Measurements from ENCODE around the gene FUNDC2.

FUNDC2 gene

DNA sequence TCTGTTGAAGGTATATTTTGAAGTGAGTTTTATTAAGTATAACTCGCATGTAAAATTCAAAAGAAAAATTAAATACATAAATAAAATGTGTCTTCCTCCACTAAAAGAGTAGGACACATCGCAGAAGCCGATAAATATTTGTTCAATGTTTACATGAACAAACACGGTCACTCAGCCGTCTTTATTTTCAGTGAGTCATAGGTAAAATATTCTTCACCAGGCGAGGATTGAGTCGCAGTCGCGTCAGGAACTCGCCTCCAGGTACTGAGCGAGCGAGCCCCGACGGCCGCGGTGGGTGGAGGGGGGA lies 271 bp upstream of the FUNDC2 start:
- no peak for DNase-seq

DNA sequence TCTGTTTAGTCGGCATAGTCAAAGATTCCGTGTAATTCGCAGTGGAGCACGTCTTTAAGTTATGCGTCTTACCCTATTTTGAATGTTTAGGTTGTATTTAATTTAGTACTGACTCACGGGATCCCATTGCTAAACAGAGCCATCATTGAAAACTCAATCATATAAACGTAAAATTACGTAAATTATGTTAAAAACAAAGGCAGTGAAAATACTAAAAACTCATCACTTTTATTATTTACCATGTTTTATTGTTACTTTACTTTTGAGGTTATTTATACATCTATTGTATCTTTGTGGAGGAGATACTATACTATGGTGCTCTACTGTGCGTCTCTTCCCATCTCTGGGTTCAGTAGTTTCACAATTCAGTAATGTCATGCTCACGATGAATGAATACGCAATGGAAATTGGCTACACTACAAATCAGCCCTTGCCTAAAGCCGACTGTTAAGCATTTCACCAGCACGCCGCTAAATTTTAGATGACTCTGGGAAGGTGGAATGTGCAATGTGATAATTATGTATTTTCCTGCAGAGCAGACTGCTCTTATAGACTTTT lies 944 bp downstream of the FUNDC2 start:
- peak; percentile 67 for DNase-seq

DNA sequence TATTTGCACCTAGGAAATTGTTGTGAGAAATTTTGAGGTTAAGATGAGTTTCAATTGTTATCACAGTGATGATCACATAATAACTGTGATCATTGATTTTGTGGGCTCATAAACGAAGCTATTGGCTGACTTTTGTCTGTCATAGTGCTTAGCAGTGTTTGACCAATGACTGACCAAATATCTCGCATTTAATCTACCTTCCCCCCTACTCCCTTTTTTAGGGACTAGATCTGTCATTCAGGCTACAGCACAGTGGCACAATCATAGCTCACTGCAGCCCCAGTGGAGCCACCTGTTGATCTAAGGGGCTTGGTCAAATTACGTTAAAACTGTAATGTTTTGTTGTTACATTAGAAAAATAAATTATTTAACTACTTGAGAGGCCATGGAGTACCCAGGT lies 1.5 kb downstream of the FUNDC2 start:
- no peak for DNase-seq

DNA sequence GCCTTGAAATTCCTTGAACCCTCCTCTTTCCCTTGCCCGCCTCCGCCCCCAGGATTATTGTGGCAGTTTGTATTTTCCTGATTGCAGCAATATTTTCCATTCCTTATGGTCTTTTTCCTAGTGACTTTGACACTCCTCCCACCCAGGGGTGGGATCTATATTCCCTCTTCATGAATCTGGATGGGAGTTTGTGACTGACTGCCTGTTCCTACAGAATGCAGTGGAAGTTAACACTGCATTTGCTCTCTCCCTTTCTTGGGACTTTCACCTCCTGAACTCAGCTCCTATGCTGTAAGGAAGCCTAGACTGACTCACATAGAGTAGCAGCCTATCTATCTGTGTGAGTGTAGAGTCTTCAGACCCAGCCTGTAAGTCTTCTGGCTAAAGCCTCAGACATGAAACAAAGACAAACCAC lies 2.2 kb downstream of the FUNDC2 start:
- DNase-seq, result peak; percentile 18

DNA sequence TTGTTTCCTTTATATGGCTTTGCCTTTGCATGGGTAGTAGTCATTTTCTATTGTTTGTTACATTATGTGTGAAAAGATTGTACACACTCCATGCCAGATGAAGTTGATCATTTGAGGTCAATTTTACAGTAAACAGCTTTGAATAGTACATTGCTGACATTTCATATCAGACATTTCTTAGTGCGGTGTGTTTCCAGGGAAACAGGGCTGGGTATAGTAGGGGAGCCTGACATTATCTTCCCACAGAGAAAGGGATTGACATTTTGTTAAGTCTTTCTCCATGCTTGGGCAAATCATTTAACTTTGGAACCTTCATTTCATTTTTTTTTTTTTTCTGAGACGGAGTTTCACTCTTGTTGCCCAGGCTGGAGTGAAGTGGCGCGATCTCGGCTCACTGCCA lies 5.0 kb downstream of the FUNDC2 start:
- DNase-seq, result no peak

DNA sequence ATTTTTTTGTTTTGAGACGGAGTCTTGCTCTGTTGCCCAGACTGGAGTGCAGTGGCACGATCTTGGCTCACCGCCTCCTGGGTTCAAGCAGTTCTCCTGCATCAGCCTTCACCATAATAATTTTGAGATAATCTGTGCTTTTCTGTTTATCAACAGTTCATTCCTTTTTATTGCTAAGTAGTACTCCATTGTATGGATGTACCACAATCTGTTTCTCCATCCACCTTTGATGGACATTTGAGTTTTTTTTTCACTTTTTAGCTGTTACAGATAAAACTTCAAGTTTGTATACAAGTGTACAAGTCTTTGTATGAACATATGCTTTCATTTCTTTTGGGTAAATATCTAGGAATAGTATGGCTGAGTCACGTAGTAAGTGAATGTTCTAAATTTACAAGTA lies 9.0 kb downstream of the FUNDC2 start:
- no peak for DNase-seq

DNA sequence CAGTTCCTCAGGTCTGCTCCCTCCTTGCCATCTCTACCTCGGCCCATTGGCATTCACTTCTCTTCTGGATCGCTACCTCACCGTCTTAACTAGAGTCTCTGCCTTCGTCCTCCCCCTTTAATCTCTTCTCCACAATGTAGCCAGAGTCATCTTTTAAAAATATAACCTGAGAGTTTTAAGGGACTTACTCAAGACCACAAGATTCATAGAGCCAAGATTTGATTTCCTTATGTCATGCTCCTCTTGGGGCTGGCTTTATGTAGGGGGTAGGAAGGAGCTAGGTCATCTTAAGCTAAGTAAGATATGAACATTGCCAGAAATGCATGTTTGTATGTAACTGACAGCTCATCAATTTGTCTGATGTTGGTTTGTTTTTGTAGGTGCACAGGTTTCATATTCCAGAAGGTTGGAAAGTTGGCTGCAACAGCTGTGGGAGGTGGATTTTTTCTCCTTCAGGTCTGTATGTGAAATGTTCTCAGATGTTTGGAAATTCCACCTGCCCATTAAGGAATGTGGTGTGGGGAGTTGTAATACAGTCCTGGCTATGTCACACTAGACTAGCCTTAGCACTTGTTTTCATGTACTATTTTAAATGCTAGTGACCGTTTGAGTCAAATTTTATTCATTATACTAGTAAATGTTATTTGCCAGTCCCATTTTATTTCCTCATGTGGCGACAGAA lies 19.6 kb downstream of the FUNDC2 start:
- DNase-seq, result no peak

DNA sequence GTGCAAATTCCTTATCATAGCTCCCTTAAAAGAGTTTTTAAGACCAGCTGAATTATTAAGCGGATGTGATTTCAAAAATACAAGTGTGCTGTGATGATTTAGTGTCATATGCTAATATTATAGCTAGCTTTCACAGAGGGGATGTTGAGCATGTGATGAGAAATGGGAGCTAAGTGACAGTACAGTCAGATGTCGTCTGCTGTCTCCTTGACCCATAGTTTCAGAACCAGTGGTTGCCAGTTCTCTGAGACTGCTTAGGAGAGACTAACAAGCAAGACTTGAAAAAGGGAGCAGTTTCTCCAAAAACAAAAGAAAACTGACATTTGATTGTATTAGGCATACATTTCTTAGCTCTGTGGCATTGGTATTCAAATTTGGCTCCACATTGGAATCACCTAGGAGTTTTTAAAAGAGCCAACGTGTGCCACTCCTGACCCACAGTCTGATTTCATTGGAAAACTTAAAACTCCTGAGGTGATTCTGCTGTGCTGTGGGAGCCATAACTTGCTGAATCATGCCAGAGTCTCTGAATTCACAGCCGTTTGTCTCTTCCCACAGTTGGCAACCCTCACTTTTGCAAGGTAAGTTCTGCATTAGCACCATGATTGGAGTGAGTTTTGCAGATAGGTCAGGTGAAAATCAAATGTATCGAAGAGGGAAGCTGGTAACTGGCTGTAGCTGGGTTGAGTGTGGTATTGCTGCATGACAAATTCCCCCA lies 20.3 kb downstream of the FUNDC2 start:
- no peak for DNase-seq

DNA sequence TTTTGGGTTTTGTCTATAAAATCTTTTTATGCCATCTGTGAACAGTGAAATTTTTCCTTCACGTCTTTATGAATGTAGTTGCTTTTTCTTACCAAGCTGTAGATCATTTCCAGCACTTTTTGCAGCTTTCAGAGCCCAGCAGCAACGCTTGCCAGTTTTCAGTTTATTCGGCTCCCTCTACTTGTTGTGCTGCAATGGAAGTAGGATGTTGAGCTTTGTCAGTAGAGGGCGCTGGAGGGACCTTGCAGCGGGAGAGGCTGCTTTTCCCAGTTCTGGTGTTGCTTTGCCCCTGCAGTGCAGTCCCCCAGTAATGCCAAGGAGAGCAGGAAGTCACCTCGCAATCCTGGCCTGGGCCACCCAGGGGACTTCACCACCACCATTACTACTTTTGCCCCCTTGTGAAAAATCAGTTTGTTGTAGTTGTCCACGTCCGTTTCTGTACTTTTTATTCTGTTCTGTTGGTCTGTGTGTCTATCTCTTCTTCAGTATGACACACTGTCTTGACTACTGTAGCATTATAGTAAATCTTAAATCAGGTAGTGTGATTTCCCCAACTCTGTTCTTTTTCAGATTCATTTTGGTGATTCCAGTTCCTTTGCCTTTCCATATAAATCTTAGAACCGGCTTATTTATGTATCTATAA lies 22.5 kb downstream of the FUNDC2 start:
- peak; percentile 36 for DNase-seq

DNA sequence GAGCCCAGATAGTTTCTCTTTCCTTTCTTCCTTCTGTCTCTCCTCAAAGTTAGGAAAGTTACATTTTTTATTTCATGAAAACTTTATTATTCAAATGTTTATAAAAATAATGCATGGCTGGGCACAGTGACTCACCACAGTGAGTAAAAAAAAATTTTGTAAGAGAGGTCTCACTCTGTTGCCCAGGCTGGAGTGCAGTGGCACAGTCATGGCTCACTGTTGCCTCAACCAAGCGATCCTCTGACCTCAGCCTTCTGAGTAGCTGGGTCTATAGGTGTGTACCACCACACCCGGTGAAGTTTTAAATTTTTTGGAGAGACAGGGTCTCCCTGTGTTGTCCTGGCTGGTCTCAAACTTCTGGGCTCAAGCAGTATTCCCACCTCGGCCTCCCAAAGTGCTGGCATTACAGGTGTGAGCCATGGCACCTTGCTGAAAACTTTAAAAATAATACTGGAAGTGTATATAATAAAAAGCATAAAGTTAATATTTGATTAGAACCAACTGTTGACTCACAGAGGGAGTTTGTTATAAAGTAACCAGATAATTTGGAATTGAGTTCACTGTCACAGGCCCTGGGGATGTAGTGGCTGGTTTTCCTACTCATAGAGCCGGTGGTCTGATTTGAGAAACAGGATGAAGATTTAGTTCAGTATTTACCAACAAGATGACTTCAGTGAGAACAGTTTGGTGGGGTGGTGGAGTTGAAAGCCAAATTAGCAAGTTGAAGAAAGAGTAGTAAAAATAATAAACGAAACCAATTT lies 26.3 kb downstream of the FUNDC2 start:
- no peak for DNase-seq

DNA sequence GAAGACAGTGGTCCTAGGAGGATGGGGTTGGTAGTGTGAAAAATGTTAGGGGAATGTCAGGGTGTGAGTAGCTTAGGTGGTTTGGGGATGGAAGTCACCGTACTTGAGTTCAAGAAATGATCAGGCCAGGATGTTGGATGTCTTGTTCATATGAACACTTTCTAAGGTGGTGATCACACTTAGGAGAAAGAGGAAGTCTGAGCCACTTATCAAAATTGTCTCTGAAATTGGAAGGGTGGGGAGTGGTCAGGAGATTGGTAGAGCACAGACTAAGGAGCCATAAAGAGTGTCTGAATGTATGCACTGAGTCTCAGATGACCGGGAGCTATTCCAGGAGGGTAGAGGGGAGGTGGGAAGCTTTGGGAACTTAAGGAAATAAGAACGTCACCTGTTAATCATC lies 27.0 kb downstream of the FUNDC2 start:
- no peak for DNase-seq

DNA sequence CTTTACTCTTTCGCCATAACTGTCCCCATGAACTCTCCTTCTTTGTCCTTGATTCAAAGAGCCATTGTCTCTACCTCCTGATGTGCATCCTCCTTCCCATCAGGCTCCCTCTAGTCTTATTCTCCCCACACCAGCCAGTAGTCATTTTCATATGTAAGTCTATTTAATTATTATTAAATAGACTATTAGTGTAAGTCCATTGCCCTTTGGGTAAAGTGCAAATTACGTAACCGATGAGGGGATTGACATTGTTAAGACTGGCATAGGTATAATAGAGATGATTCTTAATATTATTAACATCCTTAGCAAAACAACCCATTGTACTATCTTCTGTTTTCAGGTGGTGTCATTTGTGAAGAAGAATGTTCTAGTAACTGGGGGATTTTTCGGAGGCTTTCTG lies 27.6 kb downstream of the FUNDC2 start:
- no peak for DNase-seq

DNA sequence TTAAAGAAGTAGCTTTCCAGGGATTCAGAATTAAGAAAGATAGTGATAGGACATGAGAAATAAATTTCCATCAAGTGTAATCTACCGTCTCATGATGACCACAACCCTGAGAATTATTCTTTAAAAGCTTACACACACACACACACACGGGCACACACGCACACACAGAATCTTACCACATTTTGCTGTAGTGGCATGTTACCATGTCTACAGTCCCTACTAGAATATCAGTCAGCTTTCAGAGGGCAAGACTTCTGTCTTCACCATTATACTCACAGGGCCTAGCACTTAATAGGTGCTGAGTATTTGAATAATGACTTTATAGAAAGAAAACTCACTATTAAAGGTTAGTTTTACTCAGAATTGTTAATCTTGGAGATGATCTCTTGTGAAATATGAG lies 28.9 kb downstream of the FUNDC2 start:
- DNase-seq, result no peak

DNA sequence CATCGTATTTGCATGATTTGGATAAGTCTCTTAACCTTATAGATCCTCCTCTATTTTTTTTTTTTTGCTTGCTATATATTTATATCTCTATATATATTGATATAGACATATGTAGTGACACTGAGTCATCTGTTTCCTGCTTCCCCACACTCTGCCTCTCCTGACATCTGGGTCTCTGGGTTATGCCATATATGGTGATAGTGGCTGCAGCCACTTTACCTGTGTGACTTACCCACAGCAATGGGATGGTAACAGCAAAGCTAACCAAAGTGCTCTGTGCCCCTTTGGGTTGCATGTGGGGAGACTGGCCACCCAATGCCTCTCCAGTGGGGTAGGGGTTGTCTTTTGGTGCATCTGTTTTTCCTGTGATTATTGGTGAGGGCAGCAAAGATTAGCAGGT lies 29.8 kb downstream of the FUNDC2 start:
- DNase-seq, result no peak

DNA sequence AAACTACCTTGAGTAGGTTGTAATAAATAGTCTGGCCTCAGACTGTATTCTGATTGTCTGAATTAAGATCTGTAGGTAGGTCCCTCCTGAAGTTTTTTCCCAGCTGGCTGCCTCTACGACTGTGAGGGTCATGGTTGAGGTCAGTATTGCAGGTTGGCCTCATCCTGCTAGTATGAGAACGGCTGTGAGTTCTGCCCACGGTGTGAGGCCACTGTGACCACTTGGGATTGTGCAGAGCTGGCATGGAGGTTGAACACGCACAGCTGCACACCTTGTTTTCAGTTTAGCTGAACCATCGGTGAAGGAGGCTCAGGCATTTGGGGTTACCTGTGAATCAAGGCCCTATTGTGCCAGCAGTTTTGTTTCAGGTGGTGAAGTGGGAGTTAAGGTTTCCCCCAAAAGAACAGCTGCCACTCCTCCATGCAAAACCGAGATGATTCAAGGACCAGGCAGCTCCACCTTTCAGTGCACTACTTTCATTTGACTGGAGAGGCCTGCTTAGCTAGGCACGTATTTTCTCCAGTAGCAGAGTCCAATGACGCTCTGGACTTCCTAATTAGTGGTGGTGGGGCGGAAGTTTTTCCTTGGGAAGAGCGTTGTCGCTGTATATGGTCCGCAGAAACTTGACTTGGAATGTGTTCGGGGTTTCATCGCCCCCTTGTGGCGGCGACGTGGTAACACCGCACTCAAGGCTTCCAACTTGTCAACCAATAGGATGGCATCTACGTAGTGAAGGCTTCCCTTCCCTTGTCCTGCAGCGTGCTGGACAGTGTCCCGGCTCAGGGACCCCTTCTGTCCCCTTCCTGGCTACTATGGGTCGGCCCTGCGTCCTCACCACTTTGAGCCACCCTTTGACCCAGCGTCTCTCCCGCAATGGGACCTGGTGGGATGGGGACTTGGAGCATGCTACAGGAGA lies 30.5 kb downstream of the FUNDC2 start:
- DNase-seq, result peak; percentile 69

DNA sequence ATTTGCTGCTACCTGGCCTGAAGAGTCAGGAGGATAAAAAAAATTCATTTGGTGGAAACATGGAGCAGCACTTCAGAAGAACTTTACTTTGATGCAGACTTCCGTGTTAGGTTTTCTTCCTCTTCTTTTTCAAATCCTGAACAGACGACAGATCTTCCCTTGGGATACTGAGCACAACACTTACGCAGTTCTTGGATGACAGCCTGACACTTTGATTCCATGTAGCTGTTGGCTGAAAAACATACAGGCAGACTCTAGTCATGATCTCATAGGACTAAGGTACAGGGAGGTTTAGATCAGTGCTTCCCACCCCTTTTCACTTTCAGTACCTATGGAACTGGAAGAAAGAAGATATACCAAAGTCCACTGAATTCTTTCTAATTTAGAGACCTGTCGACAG lies 35.1 kb downstream of the FUNDC2 start:
- no peak for DNase-seq

DNA sequence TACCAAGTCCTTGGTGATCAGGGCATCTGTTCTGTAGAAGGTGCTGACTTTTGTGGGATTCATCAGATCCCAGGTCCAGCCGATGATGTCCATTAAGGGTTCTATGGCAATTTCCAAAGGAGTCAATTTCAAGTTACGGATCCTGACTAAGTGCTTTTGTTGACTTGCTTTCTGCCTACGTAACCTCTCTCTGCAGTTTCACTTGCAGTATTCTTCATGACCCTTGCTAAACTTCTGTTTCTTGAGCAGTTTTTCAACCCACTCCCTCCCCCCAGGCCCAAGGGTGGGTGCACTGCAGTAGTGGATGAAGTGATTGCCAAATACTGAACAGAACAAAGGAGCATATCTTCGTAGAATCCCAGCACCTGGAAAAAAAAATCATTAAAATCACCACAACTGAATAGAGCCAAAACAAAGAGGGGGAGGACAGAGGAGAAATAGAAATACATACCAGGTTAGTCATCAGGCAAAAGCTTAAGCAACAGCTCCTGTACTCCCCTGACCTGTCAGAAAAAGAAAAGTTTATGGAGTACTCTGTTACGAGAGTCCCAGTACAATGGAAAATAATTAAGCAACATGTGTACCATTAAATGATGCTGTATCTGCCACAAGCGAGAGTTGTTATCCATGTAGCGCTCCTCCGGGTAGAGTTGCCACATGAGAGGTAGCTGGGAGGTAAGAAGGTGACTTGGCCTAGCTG lies 38.5 kb downstream of the FUNDC2 start:
- peak; percentile 36 for DNase-seq

DNA sequence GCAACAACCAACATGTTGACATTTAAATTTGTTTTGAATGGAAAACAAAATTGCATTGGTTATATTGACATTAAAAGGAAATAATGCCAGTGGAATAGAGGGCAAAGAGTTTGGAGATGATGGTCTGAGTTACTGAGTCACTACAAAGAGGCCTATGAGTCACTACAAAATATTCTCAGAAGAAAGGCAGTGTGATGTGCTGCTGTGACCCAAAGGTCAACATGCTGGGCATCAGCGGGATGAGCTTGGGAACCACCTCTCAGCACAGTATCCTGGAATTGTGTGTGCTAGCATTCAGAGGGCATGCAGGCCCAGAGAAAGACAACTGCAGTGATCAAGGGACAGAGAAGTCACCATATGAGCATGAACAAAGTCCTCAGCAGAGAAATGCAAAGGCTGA lies 41.5 kb downstream of the FUNDC2 start:
- DNase-seq, result peak; percentile 14

DNA sequence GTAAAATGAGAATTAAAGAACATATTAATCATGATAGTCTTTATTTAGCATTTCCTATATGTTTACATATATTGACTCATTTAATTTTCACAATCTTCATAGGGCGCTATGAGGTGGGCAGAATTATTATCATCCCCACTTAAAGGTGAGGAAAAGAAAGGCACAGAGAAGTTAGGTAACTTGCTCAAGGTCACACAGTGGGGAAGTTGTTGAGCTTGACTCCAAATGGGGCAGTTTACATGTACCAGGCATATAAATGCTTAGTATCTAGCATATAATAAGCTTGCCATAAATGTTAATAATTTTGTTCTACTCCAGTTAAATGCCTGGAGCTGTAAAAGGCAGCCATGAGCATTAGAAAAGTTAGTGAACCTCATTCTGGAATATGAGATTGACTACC lies 42.8 kb downstream of the FUNDC2 start:
- no peak for DNase-seq

DNA sequence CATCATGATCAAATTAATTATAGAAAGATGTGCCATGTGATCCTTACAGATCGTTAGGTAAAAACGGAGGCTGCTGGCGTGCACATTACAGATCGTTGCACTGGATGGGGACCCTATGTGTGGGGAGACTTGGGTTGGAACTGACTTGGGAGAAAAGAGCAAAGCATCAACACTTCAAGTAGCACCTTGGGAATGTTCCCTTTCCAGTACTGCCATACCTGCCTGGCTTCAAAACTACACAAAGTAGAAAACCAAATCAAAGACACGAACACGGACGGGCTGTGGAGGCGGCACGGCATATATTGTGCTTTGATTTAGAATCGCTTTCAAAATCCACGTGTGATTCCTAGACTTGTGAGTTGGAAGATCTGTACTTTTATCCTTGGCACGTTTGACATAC lies 43.4 kb downstream of the FUNDC2 start:
- no peak for DNase-seq

DNA sequence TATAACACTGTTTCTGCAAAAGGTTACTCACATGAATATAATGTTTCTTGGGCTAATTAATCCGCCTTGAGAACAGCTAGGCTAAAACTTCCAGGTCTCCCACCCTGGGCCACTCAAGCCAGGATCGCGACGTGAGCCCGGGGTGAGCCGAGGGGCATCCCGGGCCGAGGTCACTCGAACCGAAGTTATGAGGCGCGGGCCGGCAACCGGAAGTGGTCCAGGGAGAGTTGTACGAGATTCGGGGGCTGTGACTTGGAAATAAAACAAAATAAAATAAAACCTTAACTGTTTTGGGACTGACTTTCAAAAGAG lies 44.0 kb downstream of the FUNDC2 start:
- no peak for DNase-seq

All from fibroblast of upper back skin (primary cell).